Thoracic aorta (tissue), 2 donors: ENCODE measurements around the gene MED8. TPM values are rescaled to one million over a fixed set of nuclear protein-coding genes. Genes with fewer than 3 reads are reported as not detected.
A peak's percentile ranks its signal among the peaks of the same experiment; 100 is the strongest.

ENCODE experiments used
- ATAC-seq: fragments of 150-250 bp; one replicate; pipeline ENCODE4 v1.8.0; 2017; ENCODE audit warnings: low read depth; ENCODE audit not compliant: insufficient number of reproducible peaks, low FRiP score
- DNase-seq: peaks from one replicate; pipeline ENCODE4 v3.0.0-alpha.2; 2020; ENCODE audit warnings: low spot score
- H3K27ac ChIP-seq, 2 donors: fragments of 200-600 bp; sonication (generic); 1 replicate in 1 of 2; 2 replicates in 1 of 2; pipeline ENCODE4 v1.5.1; 2016; ENCODE audit warnings: mild to moderate bottlenecking in 2 of 2, moderate library complexity in 2 of 2
- H3K27me3 ChIP-seq: fragments of 200-600 bp; sonication (generic); replicated peaks from 2 replicates; pipeline ENCODE4 v1.6.0; 2016; ENCODE audit warnings: mild to moderate bottlenecking; ENCODE audit not compliant: insufficient read depth
- H3K36me3 ChIP-seq: fragments of 200-600 bp; sonication (generic); one replicate; pipeline ENCODE4 v1.5.1; 2016
- H3K4me1 ChIP-seq, 2 donors: fragments of 200-600 bp; sonication (generic); 1 replicate in 1 of 2; 2 replicates in 1 of 2; pipeline versions ENCODE4 v1.5.1 to v1.6.0; 2016; ENCODE audit warnings: low read depth in 2 of 2, mild to moderate bottlenecking in 1 of 2; ENCODE audit not compliant: control insufficient read depth in 1 of 2
- H3K4me3 ChIP-seq: fragments of 200-600 bp; sonication (generic); 2 replicates; pipeline ENCODE4 v1.5.1; 2016; ENCODE audit warnings: mild to moderate bottlenecking
- H3K9me3 ChIP-seq: fragments of 200-600 bp; sonication (generic); 2 replicates; pipeline ENCODE4 v1.5.1; 2016
- CTCF ChIP-seq: fragments of 200-600 bp; sonication (generic); IDR thresholded peaks from one replicate; pipeline ENCODE4 v1.5.1; 2019; ENCODE audit warnings: antibody characterized with exemption
- total RNA-seq, 2 donors: library from RNA; depleted of rRNA; stranded (reverse); fragments of >200 nt; gene quantifications; one replicate each; pipeline versions ENCODE4 v1.1.0 to v1.2.3, GENCODE V29; 2016

The MED8 gene
- total RNA-seq, 2 donors from 2014 or later: 33.8 to 52.7 TPM

GRCh38 chr1:43348809-43349593 lies 40.6 kb downstream of the MED8 start:
- TF ChIP-seq CTCF: no peak
- H3K9me3 ChIP-seq: no peaks in the 10 kb centered on the region
- H3K27ac ChIP-seq: peak overlapping the region; percentile 81 to 87
- peaks cover 0 to 22% of the 10 kb centered on the region in 2 donors for H3K4me1 ChIP-seq
- DNase-seq (peak; percentile 34), ATAC-seq (peak; percentile 58)
- peak overlapping the region; percentile 83 for H3K4me3 ChIP-seq
- no peaks in the 10 kb centered on the region for H3K36me3 ChIP-seq
- H3K27me3 ChIP-seq: no peaks in the 10 kb centered on the region

GRCh38 chr1:43348343-43348808 lies 41.2 kb downstream of the MED8 start:
- Histone ChIP-seq H3K4me1 (peaks cover 0 to 24% of the 10 kb centered on the region in 2 donors), H3K36me3 (no peaks in the 10 kb centered on the region), H3K27ac (peak overlapping the region; percentile 81 to 87), H3K27me3 (no peaks in the 10 kb centered on the region), H3K4me3 (peak overlapping the region; percentile 83), H3K9me3 (no peaks in the 10 kb centered on the region)
- no peak for DNase-seq
- no peak for TF ChIP-seq CTCF
- peak; percentile 30 for ATAC-seq

GRCh38 chr1:43346636-43347035 lies 43.0 kb downstream of the MED8 start:
- H3K27me3 ChIP-seq: no peaks in the 10 kb centered on the region
- H3K27ac ChIP-seq: no peak overlapping the region
- ATAC-seq: no peak
- DNase-seq: no peak
- H3K36me3 ChIP-seq: no peaks in the 10 kb centered on the region
- H3K4me3 ChIP-seq: no peak overlapping the region
- no peaks in the 10 kb centered on the region for H3K9me3 ChIP-seq
- H3K4me1 ChIP-seq: peaks cover 0 to 24% of the 10 kb centered on the region in 2 donors
- TF ChIP-seq CTCF: no peak

GRCh38 chr1:43345120-43345519 lies 44.5 kb downstream of the MED8 start:
- DNase-seq (no peak), ATAC-seq (no peak)
- TF ChIP-seq CTCF: no peak
- Histone ChIP-seq H3K27me3 (no peaks in the 10 kb centered on the region), H3K27ac (no peak overlapping the region), H3K36me3 (no peaks in the 10 kb centered on the region), H3K4me1 (peaks cover 0 to 20% of the 10 kb centered on the region in 2 donors), H3K4me3 (no peak overlapping the region), H3K9me3 (no peaks in the 10 kb centered on the region)

GRCh38 chr1:43344267-43344850 lies 45.2 kb downstream of the MED8 start:
- no peaks in the 10 kb centered on the region for H3K27me3 ChIP-seq
- no peaks in the 10 kb centered on the region for H3K9me3 ChIP-seq
- H3K4me1 ChIP-seq: peaks cover 0 to 13% of the 10 kb centered on the region in 2 donors
- no peak for DNase-seq
- TF ChIP-seq CTCF: no peak
- H3K4me3 ChIP-seq: no peak overlapping the region
- H3K27ac ChIP-seq: no peak overlapping the region
- ATAC-seq: no peak
- no peaks in the 10 kb centered on the region for H3K36me3 ChIP-seq
